CD4-positive, alpha-beta T cell (primary cell): ENCODE results near the gene AFG3L2. TPM values are rescaled to one million over a fixed set of nuclear protein-coding genes. Genes with fewer than 3 reads are reported as not detected.

Experiments used
- ATAC-seq: fragments of 200-7000 bp; cut with Tn5 transposase; one replicate; pipeline ENCODE4 v1.10.0; 2022; ENCODE audit warnings: mild to moderate bottlenecking; ENCODE audit not compliant: poor library complexity
- CTCF ChIA-PET: fragments of 350-600 bp; sonication (Branson Sonifier 250); formaldehyde crosslinking; loops from one replicate; lab custom pipeline; 2021; ENCODE audit warnings: antibody characterized with exemption, inconsistent platforms; lab: Charles Lee
- POLR2A ChIA-PET: fragments of 350-600 bp; sonication (Branson Sonifier 250); formaldehyde crosslinking; loops from one replicate; lab custom pipeline; 2021; ENCODE audit warnings: antibody characterized with exemption, inconsistent platforms; lab: Charles Lee
- DNase-seq, 14 experiments: peaks; one replicate each; pipeline ENCODE4 v3.0.0-alpha.2; 2013 to 2020; ENCODE audit warnings: mixed read lengths in 2 of 14
- H3K27ac ChIP-seq, 2 donors: one replicate each; pipeline versions ENCODE4 v1.5.1 to v1.7.0; 2013; ENCODE audit warnings: low read length in 2 of 2, low read depth in 1 of 2, mild to moderate bottlenecking in 1 of 2
- H3K27me3 ChIP-seq, 2 experiments: 1 replicate in 1 of 2; 2 replicates in 1 of 2; pipeline versions ENCODE4 v1.6.1 to v1.7.0; 2013; ENCODE audit warnings: low read length in 2 of 2, control low read depth in 1 of 2, mild to moderate bottlenecking in 1 of 2, moderate library complexity in 1 of 2; ENCODE audit not compliant: insufficient read depth in 2 of 2, control insufficient read depth in 1 of 2
- H3K36me3 ChIP-seq: one replicate; pipeline ENCODE4 v1.6.1; 2013; ENCODE audit warnings: low read length, control low read depth; ENCODE audit not compliant: insufficient read depth
- H3K4me1 ChIP-seq: one replicate; pipeline ENCODE4 v1.6.1; 2013; ENCODE audit warnings: low read length, control low read depth; ENCODE audit not compliant: insufficient read depth
- H3K4me3 ChIP-seq: one replicate; pipeline ENCODE4 v1.5.1; 2013; ENCODE audit warnings: mild to moderate bottlenecking, low read length, moderate library complexity
- H3K9me3 ChIP-seq, 2 experiments: 1 replicate in 1 of 2; 2 replicates in 1 of 2; pipeline versions ENCODE4 v1.6.1 to v1.7.0; 2013; ENCODE audit warnings: low read length in 2 of 2, mild to moderate bottlenecking in 2 of 2, control low read depth in 1 of 2, moderate library complexity in 1 of 2; ENCODE audit not compliant: control insufficient read depth in 1 of 2, insufficient read depth in 1 of 2
- H3K27ac Mint-ChIP-seq: one replicate; pipeline ENCODE4 v1.8.0; 2020; ENCODE audit warnings: mixed read lengths
- H3K27me3 Mint-ChIP-seq: one replicate; pipeline ENCODE4 v1.8.0; 2021; ENCODE audit warnings: mixed read lengths
- H3K36me3 Mint-ChIP-seq: one replicate; pipeline ENCODE4 v1.8.0; 2021; ENCODE audit warnings: low read depth, mixed read lengths
- H3K4me1 Mint-ChIP-seq: one replicate; pipeline ENCODE4 v1.8.0; 2021; ENCODE audit warnings: low read depth, mixed read lengths
- H3K4me3 Mint-ChIP-seq: one replicate; pipeline ENCODE4 v1.8.0; 2020; ENCODE audit warnings: mild to moderate bottlenecking, mixed read lengths
- H3K9me3 Mint-ChIP-seq: one replicate; pipeline ENCODE4 v1.8.0; 2020; ENCODE audit warnings: mixed read lengths
- intact Hi-C, 2 experiments: fragments of 100-400 bp; cut with DNase I in 1 of 2; cut with micrococcal nuclease in 1 of 2; formaldehyde crosslinking; loops; one replicate each; pipeline versions ENCODE4 v1.15.1 to v1.9.0; 2023 to 2025; cut with DNase I, micrococcal nuclease
- total RNA-seq, 174 experiments: library from RNA in 2 of 174; stranded (reverse) in 2 of 174; gene quantifications; one replicate each; pipeline ENCODE4 v1.2.3 and lab custom pipeline; 2021 to 2026
- TF ChIP-seq, protein P1 (sequence below): fragments of 200-600 bp; IDR thresholded peaks from one replicate; pipeline ENCODE4 v1.8.0; 2022; ENCODE audit warnings: antibody characterized with exemption, mild to moderate bottlenecking

Gene AFG3L2
- total RNA-seq, 2 experiments from 2014 or later, result 40.4 to 46.8 TPM

- Histone ChIP-seq H3K27ac (no peak overlapping the region), H3K4me3 (no peak overlapping the region), H3K4me1 (peaks cover 11% of the 10 kb centered on the region), H3K36me3 (no peaks in the 10 kb centered on the region), H3K27me3 (peaks cover 4 to 8% of the 10 kb centered on the region in 2 experiments), H3K9me3 (peaks cover 0 to 4% of the 10 kb centered on the region in 2 experiments)
- Mint-ChIP-seq H3K4me3 (no peak overlapping the region), H3K27me3 (peaks cover 23% of the 10 kb centered on the region), H3K9me3 (no peaks in the 10 kb centered on the region), H3K4me1 (peaks cover 11% of the 10 kb centered on the region), H3K27ac (no peak overlapping the region), H3K36me3 (no peaks in the 10 kb centered on the region)
- DNase-seq, result no peak
- POLR2A ChIA-PET, result no interaction called here
- CTCF ChIA-PET, result no interaction called here
- TF ChIP-seq, protein P1, sequence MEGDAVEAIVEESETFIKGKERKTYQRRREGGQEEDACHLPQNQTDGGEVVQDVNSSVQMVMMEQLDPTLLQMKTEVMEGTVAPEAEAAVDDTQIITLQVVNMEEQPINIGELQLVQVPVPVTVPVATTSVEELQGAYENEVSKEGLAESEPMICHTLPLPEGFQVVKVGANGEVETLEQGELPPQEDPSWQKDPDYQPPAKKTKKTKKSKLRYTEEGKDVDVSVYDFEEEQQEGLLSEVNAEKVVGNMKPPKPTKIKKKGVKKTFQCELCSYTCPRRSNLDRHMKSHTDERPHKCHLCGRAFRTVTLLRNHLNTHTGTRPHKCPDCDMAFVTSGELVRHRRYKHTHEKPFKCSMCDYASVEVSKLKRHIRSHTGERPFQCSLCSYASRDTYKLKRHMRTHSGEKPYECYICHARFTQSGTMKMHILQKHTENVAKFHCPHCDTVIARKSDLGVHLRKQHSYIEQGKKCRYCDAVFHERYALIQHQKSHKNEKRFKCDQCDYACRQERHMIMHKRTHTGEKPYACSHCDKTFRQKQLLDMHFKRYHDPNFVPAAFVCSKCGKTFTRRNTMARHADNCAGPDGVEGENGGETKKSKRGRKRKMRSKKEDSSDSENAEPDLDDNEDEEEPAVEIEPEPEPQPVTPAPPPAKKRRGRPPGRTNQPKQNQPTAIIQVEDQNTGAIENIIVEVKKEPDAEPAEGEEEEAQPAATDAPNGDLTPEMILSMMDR, result no peak
- intact Hi-C loops, result no loop called here
- no peak for ATAC-seq
Observed at GRCh38 chr18:12423393-12423792, 46.4 kb upstream of the AFG3L2 start.

DNA sequence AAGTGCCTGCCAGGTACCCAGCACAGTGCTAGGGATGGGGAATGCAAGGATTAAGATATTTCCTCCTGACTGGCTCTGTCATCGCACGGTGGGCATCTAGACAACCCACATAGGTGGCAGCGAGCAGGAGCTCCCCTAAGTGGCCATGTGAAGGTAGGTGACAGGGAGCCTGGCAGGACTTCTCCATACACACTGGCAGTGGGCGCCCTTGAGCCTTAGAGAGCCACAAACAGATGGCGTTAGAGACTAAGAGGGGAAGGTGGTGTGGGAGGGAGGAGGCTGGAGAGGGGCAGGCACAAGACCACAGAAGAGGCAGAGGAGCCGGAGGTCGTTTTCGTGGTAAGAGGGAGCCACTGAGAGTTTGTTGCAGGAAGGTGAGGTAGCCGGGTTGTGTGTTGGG, 45.9 kb upstream of the AFG3L2 start:
- ATAC-seq, result no peak
- Mint-ChIP-seq H3K4me1 (peaks cover 13% of the 10 kb centered on the region), H3K36me3 (no peaks in the 10 kb centered on the region), H3K27me3 (peaks cover 25% of the 10 kb centered on the region), H3K27ac (no peak overlapping the region), H3K4me3 (no peak overlapping the region), H3K9me3 (no peaks in the 10 kb centered on the region)
- H3K27me3 ChIP-seq, result peaks cover 4 to 8% of the 10 kb centered on the region in 2 experiments
- H3K4me3 ChIP-seq, result no peak overlapping the region
- intact Hi-C loops, result no loop called here
- no peak overlapping the region for H3K27ac ChIP-seq
- peaks cover 11% of the 10 kb centered on the region for H3K4me1 ChIP-seq
- TF ChIP-seq, protein P1, result no peak
- H3K9me3 ChIP-seq, result peaks cover 0 to 4% of the 10 kb centered on the region in 2 experiments
- ChIA-PET POLR2A (no interaction called here), CTCF (no interaction called here)
- DNase-seq, result no peak
- H3K36me3 ChIP-seq, result no peaks in the 10 kb centered on the region

DNA sequence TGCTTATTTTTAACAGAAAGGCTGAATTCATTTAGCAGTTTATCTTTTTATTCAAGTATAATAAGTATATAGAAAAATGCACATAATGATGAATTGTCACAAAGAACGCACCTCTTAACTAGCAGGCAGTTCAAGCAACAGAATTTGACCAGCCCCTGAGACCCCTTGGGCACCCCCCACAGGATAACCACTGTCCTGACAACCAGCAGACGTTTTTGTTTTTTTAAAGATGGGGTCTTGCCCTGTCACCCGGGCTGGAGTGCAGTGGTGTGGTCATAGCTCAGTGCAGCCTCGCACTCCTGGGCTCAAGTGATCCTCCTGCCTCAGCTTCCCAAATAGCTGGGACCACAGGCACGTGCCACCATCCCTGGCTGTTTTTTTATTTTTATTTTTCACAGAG, 44.7 kb upstream of the AFG3L2 start:
- no peaks in the 10 kb centered on the region for H3K9me3 Mint-ChIP-seq
- H3K4me3 Mint-ChIP-seq, result no peak overlapping the region
- TF ChIP-seq, protein P1, result no peak
- DNase-seq (no peak), ATAC-seq (no peak)
- intact Hi-C loops, result no loop called here
- peaks cover 11% of the 10 kb centered on the region for H3K4me1 ChIP-seq
- peaks cover 4 to 8% of the 10 kb centered on the region in 2 experiments for H3K27me3 ChIP-seq
- no peaks in the 10 kb centered on the region for H3K36me3 Mint-ChIP-seq
- no peak overlapping the region for H3K27ac ChIP-seq
- CTCF ChIA-PET, result no interaction called here
- H3K4me1 Mint-ChIP-seq, result peaks cover 13% of the 10 kb centered on the region
- POLR2A ChIA-PET, result no interaction called here
- peaks cover 0 to 4% of the 10 kb centered on the region in 2 experiments for H3K9me3 ChIP-seq
- peaks cover 25% of the 10 kb centered on the region for H3K27me3 Mint-ChIP-seq
- H3K27ac Mint-ChIP-seq, result no peak overlapping the region
- no peaks in the 10 kb centered on the region for H3K36me3 ChIP-seq
- no peak overlapping the region for H3K4me3 ChIP-seq
